Epithelial cell of proximal tubule (primary cell): ENCODE results near the gene PRPH. TPM values are rescaled to one million over a fixed set of nuclear protein-coding genes. Genes with fewer than 3 reads are reported as not detected.
A peak's percentile ranks its signal among the peaks of the same experiment; 100 is the strongest.

ENCODE experiments used
- DNase-seq: peaks from one replicate; pipeline ENCODE4 v3.0.0-alpha.2; 2011; ENCODE audit warnings: low read depth
- H3K4me3 ChIP-seq: 2 replicates; pipeline ENCODE4 v1.5.1; 2011; ENCODE audit warnings: low read depth, mild to moderate bottlenecking, low read length
- CTCF ChIP-seq: conservative IDR thresholded peaks from 2 replicates; pipeline ENCODE4 v1.5.1; 2012; ENCODE audit warnings: low read depth, mild to moderate bottlenecking, low read length
- total RNA-seq: library from RNA; depleted of rRNA; stranded (reverse); fragments of >200 nt; gene quantifications from 2 replicates; pipeline ENCODE4 v1.2.3, GENCODE V29; 2015

PRPH gene
- total RNA-seq, 1 donor from 2014 or later: not detected

GRCh38 chr12:49292729-49293055, 2.3 kb upstream of the PRPH start:
- no peak overlapping the region for H3K4me3 ChIP-seq
- TF ChIP-seq CTCF: no peak
- no peak for DNase-seq

- DNase-seq: no peak
- H3K4me3 ChIP-seq: no peak overlapping the region
- TF ChIP-seq CTCF: no peak
Observed at GRCh38 chr12:49293056-49293956, 1.6 kb upstream of the PRPH start.

GRCh38 chr12:49294086-49294803, 702 bp upstream of the PRPH start:
- no peak for TF ChIP-seq CTCF
- no peak overlapping the region for H3K4me3 ChIP-seq
- no peak for DNase-seq

GRCh38 chr12:49294804-49295081, 204 bp upstream of the PRPH start:
- H3K4me3 ChIP-seq: no peak overlapping the region
- no peak for TF ChIP-seq CTCF
- no peak for DNase-seq

GRCh38 chr12:49296034-49296835, 1.3 kb downstream of the PRPH start:
- no peak overlapping the region for H3K4me3 ChIP-seq
- DNase-seq: no peak
- TF ChIP-seq CTCF: peak; percentile 77

- DNase-seq: no peak
- TF ChIP-seq CTCF: no peak
- H3K4me3 ChIP-seq: no peak overlapping the region
Observed at GRCh38 chr12:49296836-49297694, 2.1 kb downstream of the PRPH start.
